NCI-H187 (cell line): ENCODE data around the gene DST.

Source experiments
- DNase-seq, 2 experiments: peaks; one replicate each; lab custom pipeline; 2025; lab: John Stamatoyannopoulos, UW

Gene DST

DNA sequence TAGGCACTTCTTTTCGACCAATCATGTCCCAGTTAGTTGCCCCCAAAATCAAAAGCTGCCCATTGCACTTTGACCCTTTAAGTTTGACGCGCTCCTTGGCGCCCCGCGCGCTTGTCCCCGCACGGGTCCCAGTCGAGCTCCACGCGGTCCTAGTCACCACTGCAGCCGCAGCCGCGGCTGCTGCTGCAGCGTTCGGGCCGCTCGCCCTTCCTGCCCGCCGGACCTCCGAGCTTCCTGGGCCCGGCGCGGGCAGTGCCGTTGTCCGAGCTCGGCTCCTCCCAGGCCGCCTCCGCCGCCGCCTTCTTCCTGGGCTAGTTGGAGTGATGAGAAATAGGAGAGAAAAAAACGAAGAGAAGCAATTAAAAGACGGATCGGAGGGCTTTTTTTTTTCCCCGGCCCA lies 209.6 kb downstream of the DST start:
- no peak for DNase-seq

DNA sequence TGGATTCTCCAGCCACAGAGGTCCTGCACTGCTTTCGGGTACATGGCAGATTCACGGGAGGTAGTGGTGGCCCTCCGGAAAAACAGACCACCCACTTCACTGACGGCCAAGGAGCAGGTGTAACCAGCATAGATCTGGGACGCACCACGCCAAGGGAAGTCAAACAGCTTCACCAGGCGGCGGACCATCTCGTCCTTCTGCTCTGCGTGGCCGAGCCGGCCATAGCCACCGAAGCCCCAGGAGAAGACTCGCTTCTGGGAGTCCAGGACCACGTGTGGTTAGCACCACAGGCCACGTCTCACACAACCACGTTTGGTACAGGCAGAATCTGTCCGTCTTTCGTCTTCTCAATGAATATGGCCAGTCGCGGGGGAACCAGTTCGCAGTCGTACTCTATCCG lies 210.5 kb downstream of the DST start:
- DNase-seq, result no peak

GRCh38 chr6:56430629-56431600 lies 211.8 kb downstream of the DST start:
- DNase-seq, result no peak

DNA sequence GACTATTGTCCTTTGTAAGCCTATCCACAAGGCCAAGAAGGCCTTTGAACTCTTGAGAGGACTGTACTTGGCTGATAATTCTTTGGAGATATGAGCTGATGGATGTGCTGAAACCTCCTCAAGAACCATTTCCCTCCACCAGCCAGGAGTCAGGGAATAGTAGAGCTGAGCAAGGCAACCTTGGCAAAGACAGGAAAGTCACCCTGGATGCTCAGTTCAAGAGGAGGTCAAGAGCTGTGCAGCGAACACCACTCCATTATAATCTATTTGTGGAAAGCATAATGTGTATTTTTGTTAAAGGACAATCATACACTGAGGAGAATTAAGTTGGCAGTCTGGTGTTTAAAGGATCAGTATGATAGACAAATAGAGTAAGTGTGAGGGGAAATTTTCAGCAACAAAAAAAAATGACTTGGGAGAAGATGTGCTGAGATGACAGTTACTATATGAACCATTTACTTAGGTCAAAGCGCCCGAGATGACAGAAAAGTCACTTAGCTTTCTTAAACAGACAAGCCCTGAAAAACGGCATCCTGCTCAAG lies 218.1 kb downstream of the DST start:
- no peak for DNase-seq

- DNase-seq, result no peak
Observed at GRCh38 chr6:56424064-56424463, 218.6 kb downstream of the DST start.

DNA sequence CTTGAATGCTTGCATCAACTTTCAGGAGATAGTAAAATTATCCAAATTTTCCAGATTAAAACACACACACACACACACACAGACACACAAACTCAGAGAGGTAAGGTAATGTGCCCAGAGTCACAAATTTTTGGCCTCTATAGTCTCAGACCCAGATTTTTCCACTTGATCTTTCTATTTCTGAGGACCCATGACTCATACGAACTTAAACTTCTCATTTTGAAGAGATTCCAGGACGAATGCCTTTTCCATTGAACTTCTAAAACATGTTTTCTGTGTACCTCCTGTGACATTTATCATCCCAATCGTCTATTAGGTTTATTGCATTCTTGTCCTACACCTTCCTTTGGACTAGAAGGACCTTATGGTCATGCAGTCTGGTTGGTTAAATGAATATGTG lies 222.4 kb downstream of the DST start:
- no peak for DNase-seq

DNA sequence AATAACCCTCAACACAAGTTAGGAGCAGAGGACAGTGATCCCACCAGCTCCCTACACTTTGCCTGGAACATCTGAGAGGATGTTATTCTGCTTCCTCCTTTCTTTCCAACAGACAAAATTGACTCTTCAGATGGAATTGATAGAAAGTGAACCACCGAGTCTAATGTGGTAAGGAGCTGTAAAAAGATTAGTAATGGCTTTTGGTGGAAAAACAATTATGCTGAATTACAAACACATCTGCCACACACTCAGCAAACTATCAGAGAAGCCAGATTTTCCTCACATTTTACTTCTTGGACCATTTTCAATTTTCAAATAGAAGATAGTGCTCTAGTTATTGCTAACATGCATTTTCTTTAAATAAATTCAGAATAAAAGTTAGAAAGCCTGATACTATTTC lies 223.5 kb downstream of the DST start:
- no peak for DNase-seq

- no peak for DNase-seq
Observed at GRCh38 chr6:56417823-56418222, 224.9 kb downstream of the DST start.

DNA sequence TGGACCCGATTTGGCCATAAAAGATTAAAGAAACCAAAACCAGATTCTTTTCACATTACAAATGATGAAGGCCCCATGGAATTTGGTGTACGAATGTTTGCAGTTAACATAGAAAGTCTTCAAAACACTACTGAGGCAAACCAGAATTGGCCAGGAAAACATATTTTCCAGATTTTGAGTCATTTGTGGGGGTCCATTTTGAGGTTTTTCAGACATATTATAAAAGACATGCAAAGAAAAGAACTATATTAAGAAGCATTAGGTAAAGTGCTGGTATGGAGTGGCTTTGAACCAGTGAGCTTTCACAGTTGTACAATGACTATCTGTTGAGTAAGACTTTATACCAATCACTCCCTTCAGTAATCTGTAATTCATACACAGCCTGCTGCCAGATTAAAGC lies 226.4 kb downstream of the DST start:
- no peak for DNase-seq

- no peak for DNase-seq
Observed at GRCh38 chr6:56408976-56409375, 233.7 kb downstream of the DST start.
